H1 (cell line): ENCODE measurements around the gene SLC23A1. TPM values are rescaled to one million over a fixed set of nuclear protein-coding genes. Genes with fewer than 3 reads are reported as not detected.

Source experiments
- ASH2L ChIP-seq: fragments of 200-600, 300-600 bp; sonication (generic); IDR thresholded peaks from one replicate; pipeline ENCODE4 v1.7.1; 2017; ENCODE audit warnings: low read length
- GABPA ChIP-seq: IDR thresholded peaks from 2 replicates; pipeline ENCODE4 v1.6.1; 2011; ENCODE audit warnings: mild to moderate bottlenecking, low read length, moderate library complexity, borderline replicate concordance; ENCODE audit not compliant: insufficient read depth
- POLR2AphosphoS5 ChIP-seq: IDR thresholded peaks from 2 replicates; pipeline ENCODE4 v1.6.1; 2011; ENCODE audit warnings: low read depth, low read length
- SIX5 ChIP-seq: IDR thresholded peaks from 2 replicates; pipeline ENCODE4 v1.6.1; 2011; ENCODE audit warnings: mild to moderate bottlenecking, low read depth, low read length
- SRF ChIP-seq: IDR thresholded peaks from 2 replicates; pipeline ENCODE4 v1.6.1; 2011; ENCODE audit warnings: mild to moderate bottlenecking, low read depth, low read length, moderate library complexity
- polyA plus RNA-seq, 7 experiments: library from polyadenylated mRNA; depleted of rRNA in 3 of 7; stranded (reverse) in 5 of 7; unstranded in 2 of 7; fragments of >200 nt in 5 of 7; fragments of 200-250 nt in 2 of 7; gene quantifications; 1 replicate in 5 of 7; 2 replicates in 1 of 7; 4 replicates in 1 of 7; pipeline versions ENCODE4 v1.2.1 to v1.2.3, GENCODE V29; 2011 to 2013; ENCODE audit warnings: missing spikeins in 2 of 7, mixed read lengths in 2 of 7
- total RNA-seq: library from RNA; stranded (reverse); fragmentation: NEBNext Ultra II Directional; extraction: Animal tissue kit (Norgen Biotek cat#: 25700); gene quantifications from 2 replicates; pipeline ENCODE4 v1.2.1, GENCODE V29; 2021

SLC23A1 gene
- total and polyA plus RNA-seq, 2 of the 8 experiments (the other 6 are each of a cell fraction or from before 2014, with no cell fraction given) = not detected

GRCh38 chr5:139388198-139388821 is 5.2 kb upstream of the SLC23A1 start (continued):
- peak; percentile 76 for TF ChIP-seq ASH2L
- TF ChIP-seq SRF = no peak
- TF ChIP-seq GABPA = no peak
- no peak for TF ChIP-seq SIX5
- TF ChIP-seq POLR2AphosphoS5 = no peak
